ENCODE results near the gene POU2F3. TPM values are rescaled to one million over a fixed set of nuclear protein-coding genes. Genes with fewer than 3 reads are reported as not detected.

Gene POU2F3
- total RNA-seq, 1 donor from 2014 or later: 0.19 TPM

DNA sequence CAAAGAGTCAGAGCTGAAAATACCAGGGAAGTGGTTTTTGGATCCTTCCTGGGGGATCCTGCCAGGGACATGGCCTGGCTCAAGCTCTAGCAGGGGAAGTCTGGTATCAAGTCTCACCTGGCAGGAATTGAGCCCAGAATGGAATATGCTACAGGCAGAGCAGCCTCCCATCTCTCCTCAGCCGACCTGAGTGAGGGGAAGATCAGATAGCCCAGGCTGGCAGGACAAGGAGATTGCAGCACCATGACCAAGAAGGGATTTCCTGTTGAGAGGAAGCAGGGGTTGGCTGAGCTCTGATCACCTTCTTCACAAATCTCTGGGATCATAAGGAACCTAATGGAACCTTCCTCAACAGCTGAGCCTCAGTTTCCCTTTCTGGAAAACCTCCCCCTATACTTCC lies 16.1 kb upstream of the POU2F3 start:
- DNase-seq (ENCODE audit: missing footprints): no peak
- intact Hi-C loops (cut with DNase I): no loop called here
- no peak for ATAC-seq

DNA sequence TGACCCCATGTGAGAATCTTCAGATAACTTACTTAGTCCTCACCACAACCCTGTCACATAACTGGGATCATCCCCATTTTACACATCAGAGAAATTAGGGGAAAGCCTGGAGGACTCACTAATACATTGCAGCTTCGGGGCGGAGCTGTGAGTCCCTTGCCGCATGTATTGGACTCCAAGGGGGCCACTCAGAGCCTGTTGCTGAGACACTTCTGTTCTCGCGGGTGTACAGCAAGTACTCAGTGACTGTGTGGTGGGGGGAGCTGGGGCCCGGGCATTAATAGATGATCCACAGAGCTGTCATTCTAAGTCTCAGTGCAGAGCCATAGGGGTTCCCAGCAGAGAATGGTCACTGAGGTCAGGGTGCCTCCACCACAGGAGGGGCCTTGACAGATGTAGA lies 15.6 kb upstream of the POU2F3 start:
- DNase-seq (ENCODE audit: missing footprints) (no peak), ATAC-seq (no peak)
- intact Hi-C loops (cut with DNase I): no loop called here

DNA sequence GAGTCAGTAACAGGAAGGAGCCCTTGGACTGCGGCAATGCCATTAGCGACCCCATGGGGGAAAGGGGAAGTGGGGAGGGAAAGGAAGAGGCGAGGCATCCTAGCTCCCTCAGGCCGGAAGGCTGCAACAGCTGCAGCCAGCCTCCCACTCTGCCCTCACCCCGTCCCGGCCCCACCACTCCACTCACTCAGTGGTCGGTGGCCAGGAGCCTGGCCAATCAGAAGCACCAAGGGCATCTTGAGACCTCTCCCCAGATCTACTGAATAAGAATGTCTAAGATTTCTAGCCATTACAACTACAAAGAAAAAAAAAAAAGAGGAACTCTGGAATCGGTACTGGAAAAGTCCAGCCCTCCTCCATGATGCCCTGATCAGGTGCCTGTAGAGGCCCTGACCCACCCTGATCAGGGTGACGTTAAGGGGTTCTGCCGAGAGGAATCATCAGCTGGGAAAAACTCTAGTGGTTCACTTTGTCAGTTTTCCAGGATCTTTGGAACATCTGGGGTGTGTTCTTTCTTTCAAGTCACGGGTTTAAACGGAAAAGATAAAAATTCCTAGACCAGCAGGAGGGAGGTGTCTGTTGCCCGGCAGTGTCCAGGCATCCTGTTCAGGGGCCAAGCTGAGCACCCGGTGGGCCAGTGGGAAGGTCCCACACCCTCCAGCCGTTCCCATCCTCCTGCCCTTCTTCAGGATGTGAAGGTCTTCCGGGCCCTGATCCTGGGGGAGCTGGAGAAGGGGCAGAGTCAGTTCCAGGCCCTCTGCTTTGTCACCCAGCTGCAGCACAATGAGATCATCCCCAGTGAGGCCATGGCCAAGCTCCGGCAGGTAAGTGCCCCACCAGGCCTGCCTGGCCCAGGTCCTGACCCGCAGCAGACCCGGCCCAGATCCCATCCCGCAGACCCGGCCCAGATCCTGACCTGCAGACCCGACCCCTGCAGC lies 14.7 kb upstream of the POU2F3 start:
- intact Hi-C loops (cut with DNase I): no loop called here
- ATAC-seq (peak; percentile 49), DNase-seq (ENCODE audit: missing footprints) (no peak)

DNA sequence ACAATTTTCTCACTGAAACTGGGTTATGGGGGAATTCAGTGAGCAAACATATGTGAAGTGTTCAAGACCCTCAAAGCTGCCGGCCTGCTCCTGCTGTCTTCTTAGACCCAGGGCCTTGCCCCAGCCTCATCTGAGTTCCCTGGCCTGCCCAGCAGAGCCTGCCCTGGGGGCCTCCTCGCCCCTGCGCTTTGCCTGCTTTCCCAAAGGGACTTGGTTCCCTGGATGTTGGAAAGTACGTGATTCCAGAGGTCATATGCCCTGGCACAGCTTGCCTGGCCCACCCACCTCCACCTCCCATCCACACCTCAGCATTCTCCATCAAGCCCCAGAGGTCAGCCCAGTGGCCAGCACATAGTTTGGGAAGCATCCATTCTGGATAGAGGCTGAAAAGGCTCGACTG lies 13.7 kb upstream of the POU2F3 start:
- no peak for ATAC-seq
- intact Hi-C loops (cut with DNase I): no loop called here
- no peak for DNase-seq (ENCODE audit: missing footprints)

DNA sequence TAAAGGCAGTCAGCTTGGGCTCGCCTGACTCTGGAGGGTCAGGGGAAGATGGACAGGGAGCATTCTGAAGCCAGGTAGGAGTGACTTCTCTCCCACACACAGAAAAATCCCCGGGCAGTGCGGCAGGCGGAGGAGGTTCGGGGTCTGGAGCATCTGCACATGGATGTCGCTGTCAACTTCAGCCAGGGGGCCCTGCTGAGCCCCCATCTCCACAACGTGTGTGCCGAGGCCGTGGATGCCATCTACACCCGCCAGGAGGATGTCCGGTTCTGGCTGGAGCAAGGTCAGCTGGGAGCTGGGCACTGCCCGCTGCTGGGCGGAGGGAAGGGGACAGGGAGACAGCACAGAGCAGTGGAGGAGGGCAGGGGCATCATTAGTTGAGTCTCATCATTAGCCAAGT lies 13.2 kb upstream of the POU2F3 start:
- intact Hi-C loops (cut with DNase I): no loop called here
- DNase-seq (ENCODE audit: missing footprints) (no peak), ATAC-seq (no peak)

DNA sequence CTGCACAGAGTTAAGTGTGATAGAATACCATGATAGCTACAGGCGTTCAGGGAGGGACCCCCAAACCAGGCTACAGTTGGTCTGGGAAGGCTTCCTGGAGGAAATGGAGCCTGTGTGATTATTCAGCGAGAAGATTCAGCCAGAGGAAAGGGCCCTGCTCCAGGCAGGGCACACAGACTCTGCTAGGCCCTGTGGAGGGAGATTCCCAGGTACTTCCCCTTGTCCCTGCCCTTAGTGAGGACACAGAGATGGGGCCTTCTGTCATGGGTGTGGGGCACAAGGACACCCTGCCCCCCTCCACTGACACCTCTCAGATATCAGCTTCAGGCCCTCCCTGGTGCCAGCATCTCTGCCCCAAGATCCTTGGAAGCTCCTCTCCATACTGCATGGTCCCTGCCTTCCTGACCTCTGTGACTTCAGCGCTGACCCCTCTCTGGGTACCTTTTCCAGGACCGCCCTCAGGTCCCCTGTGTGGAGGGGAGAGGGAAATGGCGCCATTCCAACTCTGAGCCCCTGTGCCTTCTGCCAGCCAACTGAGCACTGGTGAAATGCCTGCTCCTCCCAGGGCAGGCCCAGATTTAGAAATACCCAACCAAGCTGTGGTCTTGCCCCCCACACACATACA lies 12.6 kb upstream of the POU2F3 start:
- ATAC-seq (no peak), DNase-seq (ENCODE audit: missing footprints) (no peak)
- intact Hi-C loops (cut with DNase I): no loop called here

DNA sequence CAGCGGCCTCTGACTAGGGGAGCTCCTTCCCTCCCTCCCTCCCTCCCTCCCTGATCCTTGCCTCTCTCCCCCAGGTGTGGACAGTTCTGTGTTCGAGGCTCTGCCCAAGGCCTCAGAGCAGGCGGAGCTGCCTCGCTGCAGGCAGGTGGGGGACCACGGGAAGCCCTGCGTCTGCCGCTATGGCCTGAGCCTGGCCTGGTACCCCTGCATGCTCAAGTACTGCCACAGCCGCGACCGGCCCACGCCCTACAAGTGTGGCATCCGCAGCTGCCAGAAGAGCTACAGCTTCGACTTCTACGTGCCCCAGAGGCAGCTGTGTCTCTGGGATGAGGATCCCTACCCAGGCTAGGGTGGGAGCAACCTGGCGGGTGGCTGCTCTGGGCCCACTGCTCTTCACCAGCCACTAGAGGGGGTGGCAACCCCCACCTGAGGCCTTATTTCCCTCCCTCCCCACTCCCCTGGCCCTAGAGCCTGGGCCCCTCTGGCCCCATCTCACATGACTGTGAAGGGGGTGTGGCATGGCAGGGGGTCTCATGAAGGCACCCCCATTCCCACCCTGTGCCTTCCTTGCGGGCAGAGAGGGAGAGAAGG lies 11.1 kb upstream of the POU2F3 start:
- intact Hi-C loops (cut with DNase I): no loop called here
- ATAC-seq: no peak
- DNase-seq (ENCODE audit: missing footprints): no peak

DNA sequence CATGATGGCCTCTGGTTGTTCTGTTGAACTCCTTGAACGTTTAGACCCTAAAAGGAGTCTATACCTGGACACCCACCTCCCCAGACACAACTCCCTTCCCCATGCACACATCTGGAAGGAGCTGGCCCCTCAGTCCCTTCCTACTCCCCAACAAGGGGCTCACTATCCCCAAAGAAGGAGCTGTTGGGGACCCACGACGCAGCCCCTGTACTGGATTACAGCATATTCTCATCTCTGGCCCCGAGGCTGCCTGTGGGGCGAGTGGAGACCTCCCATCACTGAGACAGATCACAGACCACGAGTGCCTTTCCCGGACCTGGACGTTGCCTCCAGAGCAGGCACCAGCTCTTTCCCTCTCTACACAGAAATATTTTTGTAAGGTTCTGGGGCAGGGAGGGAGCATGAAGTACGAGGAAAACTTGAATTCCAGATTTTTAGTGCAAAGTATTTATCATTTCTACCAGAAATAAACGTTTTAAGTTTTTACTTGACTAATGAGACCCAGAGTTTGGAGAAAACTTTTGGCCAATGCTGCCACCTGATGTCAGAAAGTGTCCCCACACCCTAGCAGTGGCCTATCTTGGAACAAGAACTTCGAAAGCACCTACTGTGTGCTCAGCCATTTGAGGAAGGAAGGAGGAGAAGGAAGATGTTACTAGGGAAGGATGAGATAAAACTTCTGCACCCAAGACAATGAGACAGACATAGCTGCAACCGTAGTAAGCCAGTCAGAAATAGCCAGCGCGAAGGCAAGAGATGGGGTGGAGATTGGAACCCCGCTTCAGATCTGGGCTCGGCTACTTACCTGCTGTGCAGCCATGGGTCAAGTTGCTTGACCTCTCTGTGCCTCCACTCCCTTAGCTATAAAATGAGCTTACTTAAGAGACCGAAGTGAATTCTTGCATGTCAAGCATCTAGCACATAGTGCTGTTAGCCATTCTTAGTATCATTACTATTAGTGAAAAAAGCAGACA lies 10.2 kb upstream of the POU2F3 start:
- DNase-seq (ENCODE audit: missing footprints): no peak
- intact Hi-C loops (cut with DNase I): loop anchor here (1.0 kb wide), 1 partner anchor 57 kb away; no protein-coding TSS in a partner anchor

DNA sequence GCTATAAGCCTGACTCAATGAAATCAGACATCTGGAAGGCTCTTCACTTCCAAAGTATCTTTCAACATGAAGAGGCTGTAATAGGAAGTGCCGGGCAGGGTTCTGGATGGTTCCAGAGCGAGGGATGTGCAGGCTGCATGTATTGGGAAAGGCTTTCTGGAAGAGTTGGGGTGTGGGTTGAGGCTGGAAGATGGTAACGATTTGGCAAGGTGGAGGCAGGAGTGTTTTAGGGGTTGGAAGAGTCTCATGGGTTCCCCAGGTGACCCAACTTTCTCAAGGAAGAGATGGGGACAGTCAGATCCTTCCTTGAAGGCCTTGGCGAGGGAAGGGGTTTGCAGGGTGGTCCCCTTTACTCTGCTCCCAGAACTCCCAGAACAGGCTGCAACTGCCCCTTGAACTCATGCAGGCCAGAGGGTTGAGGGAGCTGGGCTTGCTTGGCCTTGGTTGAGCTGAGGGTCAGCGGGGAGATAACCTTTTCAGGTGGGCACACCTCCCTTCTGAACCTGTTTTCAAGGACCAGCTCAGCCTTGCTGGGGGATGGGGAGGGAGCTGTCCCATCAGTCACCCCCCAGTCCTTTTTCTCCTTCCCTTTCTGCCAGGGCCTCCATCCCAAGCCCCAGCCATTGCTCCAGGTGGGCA lies 9.4 kb upstream of the POU2F3 start:
- DNase-seq (ENCODE audit: missing footprints) (no peak), ATAC-seq (no peak)
- intact Hi-C loops (cut with DNase I): loop anchor here (1.0 kb wide), 1 partner anchor 58 kb away; no protein-coding TSS in a partner anchor

More for the DNA sequence above, 10.2 kb upstream of the POU2F3 start:
- ATAC-seq: no peak

DNA sequence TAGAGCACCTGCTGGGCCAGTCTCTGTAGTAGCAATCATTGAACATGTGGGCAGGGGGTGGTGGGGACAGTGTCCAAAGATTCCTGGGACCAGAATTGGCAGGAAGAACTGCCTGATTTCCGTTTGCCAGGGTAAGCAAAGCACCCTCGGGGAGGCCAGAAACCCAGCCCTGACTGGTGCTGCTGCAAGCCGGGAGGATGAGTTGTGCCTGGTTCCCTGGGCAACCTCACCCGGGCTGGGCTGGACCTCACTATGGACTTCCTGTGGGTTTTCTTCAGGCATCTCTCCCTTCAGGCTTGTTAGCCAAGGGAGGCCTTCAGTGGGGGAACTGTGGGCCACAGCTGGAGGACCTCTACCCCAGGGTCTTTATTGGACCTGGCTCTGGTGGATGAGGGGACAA lies 8.0 kb upstream of the POU2F3 start:
- intact Hi-C loops (cut with DNase I): no loop called here
- ATAC-seq (no peak), DNase-seq (ENCODE audit: missing footprints) (no peak)

DNA sequence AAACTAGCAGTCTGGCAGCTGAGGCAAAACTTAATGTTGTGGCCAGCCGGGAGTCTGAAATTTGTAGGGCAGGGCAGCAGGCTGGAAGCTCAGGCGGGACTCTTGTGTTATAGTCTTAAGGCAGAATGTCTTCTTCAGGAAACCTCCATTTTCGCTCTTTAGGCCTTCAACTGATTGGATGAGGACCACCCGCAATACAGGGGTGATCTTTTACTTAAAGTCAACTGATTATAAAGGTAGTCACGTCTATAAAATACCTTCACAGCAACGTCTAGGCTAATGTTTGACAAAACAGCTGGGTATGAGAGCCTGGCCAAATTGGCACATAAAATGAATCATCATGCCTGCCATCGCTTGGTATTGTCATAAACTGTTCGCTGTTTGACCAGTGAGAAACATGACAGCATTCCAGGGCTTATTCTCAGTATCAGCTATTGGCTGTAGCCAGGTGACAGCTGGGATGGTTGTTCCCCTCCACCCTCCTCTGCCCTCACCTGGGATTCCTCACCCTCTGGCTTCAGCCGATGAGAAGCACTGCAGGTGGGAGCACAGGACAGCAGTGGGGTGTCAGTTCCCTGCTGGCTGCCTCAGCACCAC lies 6.6 kb upstream of the POU2F3 start:
- DNase-seq (ENCODE audit: missing footprints) (no peak), ATAC-seq (no peak)
- intact Hi-C loops (cut with DNase I): no loop called here

DNA sequence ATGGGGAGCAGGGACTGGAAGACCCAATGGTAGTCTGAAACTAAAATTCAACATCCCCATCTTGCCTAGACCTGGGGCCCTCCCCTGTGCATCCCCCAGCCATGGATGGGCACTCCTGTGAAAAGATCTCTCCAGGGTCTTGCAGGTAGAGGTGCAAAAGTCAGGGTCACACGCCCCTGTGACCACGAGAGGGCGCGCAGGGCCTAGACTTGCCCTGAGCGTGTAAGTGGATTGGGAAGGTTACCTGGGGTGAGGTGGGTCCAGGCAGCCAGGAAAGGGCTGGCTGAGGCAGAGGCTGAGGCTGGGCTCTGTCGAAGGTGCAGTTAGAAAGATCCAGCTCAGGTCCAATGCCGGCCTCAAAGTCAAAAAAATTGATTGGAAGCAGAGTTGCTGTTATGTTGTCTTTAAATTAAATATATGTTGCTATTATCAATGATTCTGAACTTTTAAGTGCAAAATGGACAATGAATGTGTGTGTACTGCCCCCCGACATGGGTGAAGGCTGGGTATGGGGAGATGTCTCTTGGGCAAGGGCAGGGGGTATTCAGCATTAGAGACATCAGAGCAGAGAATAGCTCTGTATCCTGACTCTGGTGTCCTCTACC lies 4.8 kb upstream of the POU2F3 start:
- intact Hi-C loops (cut with DNase I): loop anchor here (1.0 kb wide), 1 partner anchor 68 kb away; no protein-coding TSS in a partner anchor
- peak; percentile 65 for ATAC-seq
- DNase-seq (ENCODE audit: missing footprints): peak; percentile 80

DNA sequence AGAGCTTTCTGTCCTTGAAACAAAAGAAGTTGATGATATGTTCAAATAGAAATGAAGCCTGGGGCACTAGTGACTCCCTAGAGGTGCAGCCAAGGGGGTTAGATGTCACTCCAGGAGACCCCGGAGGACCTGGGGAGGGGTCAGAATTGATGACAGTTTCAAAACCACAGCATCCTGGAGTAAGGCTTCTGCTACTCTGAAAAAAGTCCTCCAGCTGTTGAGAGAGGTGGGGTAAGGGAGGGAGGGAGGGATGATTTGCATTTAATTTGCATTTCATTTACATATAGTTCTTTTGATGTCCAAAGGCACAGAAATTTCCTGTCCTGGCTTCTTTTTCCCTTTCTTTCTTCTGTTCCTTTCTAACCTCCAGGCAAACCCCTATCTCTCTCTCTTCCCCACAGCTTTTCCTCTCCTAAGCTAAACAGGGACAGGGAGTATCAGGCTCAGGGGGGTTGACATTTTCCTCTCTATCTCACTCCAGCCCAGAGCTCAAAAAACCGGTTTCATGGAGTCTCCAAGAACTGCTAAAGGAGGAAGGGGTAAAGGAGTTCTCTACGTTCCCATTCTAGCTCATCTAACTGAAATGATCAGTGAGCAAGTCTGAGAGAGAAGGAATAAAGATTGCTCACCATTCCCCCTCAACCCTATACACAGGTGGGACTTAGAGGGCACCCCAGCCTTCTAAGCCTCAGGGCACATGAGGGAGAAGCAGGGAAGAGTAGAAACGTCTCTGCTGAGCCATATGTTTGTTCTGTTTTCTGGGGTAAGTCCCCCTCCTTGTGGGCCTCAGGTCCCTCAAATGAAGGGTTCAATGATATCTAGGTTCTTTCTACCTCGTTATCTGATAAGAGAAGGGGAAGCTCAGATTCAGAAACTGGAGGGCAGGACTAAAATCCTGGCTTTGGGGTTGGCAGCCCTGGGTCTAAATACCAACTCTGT lies 3.5 kb upstream of the POU2F3 start:
- no peak for DNase-seq (ENCODE audit: missing footprints)
- no peak for ATAC-seq
- intact Hi-C loops (cut with DNase I): no loop called here

DNA sequence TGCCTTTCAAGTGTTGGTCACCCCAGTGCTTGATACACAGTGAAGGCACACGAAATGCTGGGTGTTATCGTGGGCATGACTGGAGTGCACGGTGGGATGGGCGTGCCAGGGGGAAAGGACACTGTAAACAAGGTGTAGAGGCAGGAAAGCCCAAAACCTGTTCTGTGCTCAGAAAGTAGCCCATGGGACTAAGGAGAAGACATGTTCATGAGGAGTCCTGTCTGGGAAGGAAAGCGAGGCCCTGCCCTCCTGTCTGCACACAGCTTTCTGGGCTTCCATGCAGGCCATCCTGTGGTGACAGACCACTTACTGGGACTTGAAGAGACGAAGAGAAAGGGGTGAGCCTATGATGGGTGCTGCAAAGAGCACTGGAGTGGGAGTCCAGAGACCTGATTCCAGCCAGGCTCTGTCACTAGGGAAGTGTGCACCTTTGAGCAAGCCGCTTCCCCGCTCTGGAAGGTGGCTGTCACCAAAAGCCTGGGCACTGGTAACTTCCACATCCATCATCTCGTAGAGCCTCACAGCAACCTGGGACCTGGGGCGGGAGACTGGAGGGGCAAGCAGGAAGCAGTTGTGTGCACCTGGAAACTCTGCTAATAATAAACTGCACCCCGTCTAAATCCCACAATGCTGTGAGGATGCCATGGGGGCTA lies 846 bp upstream of the POU2F3 start:
- DNase-seq (ENCODE audit: missing footprints) (no peak), ATAC-seq (no peak)
- intact Hi-C loops (cut with DNase I): no loop called here

DNA sequence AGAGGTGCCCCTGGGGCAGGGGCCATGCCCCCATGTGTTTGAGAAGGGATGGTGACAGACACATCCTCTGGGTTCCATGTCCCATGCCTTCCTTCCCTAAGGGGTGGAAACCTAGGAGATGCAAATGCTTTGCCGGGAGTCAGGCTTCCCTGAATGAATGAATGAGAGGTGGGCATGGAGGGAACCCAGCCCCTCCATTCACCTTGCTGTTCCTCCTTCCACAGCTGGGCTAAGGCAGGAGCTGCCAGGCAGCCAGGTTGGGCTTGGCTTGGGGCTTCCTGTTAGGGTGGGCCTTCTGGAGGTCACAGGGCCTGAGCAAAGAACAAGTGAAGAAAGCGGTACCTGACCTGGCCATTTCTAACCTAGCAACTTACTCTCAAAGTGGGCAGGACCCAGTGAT lies 926 bp downstream of the POU2F3 start:
- intact Hi-C loops (cut with DNase I): no loop called here
- DNase-seq (ENCODE audit: missing footprints) (no peak), ATAC-seq (no peak)

DNA sequence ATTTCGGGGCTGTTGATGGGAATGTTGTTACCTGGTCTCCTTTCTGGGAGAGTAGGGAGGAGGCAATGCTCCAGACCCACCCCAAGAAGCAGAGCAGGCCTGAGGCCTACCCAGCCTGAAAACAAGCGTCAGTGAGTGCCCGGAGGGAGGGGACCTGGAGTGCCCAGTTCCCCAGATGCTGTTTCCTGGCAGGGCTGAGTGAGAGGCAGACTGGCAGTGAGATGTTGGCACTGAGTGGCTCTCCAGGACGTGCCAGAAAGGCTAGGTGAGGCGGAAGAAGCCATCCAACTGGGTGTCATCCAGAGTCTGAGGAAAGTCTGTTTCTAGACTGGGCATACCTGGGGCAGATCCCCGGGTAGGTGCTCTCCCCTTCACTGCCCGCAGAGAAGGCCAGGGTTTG lies 1.3 kb downstream of the POU2F3 start:
- intact Hi-C loops (cut with DNase I): no loop called here
- DNase-seq (ENCODE audit: missing footprints) (no peak), ATAC-seq (no peak)
